ENCODE results near the gene PPP1R13B. TPM values are rescaled to one million over a fixed set of nuclear protein-coding genes. Genes with fewer than 3 reads are reported as not detected.

Gene PPP1R13B
- total RNA-seq, 3 donors from 2014 or later = 6.4 to 21.8 (median 18.4) TPM

DNA sequence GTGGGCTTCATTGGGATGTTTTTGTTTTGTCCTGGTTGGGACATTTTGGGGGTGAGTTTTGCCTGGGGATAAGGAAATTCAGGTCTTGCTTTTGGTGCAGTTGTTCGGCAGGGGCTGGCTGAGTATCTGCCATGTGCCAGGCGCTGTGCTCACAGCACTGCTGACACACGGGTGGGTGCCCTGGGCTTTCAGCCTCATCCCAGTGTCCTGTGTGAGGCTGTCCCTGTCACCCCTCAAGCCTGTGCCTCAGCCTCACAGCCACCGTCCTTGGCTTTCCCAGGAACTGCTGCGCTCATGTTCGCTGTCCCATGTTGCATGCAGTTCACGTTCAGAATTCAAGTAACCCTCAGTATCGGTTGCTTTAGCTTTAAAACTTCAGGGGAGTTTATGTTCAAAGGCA, 157.0 kb downstream of the PPP1R13B start:
- no peaks in the 10 kb centered on the region for H3K4me1 ChIP-seq
- no peak overlapping the region for H3K27ac ChIP-seq

DNA sequence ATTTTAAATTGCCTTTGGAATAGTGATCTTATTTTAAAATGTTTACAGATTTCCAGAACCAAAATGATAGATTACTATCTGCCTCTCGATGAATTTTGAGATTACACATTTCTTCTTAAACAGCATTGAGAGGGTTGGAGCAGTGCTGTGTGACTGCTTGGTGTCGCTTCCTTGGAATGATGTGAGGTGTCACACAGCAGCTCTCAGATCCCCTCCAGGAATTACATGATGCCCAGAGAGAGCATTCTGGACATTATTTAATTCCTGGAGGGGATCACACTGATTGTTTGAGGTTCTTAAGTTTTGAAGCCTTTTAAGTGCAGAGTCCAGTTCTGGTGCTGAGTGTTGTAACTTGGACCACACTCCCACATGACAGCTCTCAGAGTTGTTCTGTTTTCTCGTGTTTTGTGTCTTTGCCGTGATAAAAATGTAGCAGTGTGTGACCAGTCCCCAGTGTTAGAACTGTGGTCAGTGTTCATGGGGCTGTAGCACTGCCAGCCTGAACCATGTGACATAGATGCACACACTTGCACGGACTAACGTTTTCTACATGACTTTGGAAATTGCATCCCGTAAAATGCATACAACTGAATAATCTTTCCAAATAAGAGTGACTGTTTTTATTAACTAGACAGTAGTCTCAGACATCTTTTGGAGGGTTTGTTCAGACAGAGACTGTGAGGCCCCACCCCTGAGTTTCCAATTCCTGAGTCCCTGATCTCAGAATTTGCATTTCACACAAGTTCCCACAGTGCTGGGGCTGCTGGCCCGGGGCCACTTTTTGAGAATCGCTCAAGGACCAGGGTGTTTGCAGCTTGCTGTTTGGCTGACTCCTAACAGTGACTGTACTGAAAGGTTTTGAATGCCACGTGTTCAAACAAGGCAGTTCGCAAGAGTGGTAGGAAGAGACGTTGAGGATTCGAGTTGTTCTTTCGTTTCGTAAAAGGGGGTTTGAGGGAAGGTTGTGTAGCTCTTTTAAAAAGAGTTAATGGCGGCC, 158.2 kb downstream of the PPP1R13B start:
- no peak for DNase-seq (ENCODE audit: low spot score in 2 of 2)
- H3K4me1 ChIP-seq = no peaks in the 10 kb centered on the region
- H3K27me3 ChIP-seq = no peaks in the 10 kb centered on the region
- H3K36me3 ChIP-seq = no peaks in the 10 kb centered on the region
- no peaks in the 10 kb centered on the region for H3K9me3 ChIP-seq
- TF ChIP-seq POLR2A (IDR thresholded peaks at IDR 0.05) (no peak), POLR2AphosphoS5 (IDR thresholded peaks at IDR 0.05) (no peak)
- TF ChIP-seq, protein P1, sequence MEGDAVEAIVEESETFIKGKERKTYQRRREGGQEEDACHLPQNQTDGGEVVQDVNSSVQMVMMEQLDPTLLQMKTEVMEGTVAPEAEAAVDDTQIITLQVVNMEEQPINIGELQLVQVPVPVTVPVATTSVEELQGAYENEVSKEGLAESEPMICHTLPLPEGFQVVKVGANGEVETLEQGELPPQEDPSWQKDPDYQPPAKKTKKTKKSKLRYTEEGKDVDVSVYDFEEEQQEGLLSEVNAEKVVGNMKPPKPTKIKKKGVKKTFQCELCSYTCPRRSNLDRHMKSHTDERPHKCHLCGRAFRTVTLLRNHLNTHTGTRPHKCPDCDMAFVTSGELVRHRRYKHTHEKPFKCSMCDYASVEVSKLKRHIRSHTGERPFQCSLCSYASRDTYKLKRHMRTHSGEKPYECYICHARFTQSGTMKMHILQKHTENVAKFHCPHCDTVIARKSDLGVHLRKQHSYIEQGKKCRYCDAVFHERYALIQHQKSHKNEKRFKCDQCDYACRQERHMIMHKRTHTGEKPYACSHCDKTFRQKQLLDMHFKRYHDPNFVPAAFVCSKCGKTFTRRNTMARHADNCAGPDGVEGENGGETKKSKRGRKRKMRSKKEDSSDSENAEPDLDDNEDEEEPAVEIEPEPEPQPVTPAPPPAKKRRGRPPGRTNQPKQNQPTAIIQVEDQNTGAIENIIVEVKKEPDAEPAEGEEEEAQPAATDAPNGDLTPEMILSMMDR (IDR thresholded peaks at IDR 0.05) = no peak
- intact Hi-C loops (cut with DNase I; ENCODE audit: low total_unique reads) = no loop called here
- H3K4me3 ChIP-seq = no peak overlapping the region
- no peak overlapping the region for H3K27ac ChIP-seq

More for the DNA sequence above, 157.0 kb downstream of the PPP1R13B start:
- TF ChIP-seq, protein P1 (IDR thresholded peaks at IDR 0.05) = no peak
- TF ChIP-seq POLR2A (IDR thresholded peaks at IDR 0.05) = no peak
- no peak for TF ChIP-seq POLR2AphosphoS5 (IDR thresholded peaks at IDR 0.05)
- Histone ChIP-seq H3K27me3 (no peaks in the 10 kb centered on the region), H3K9me3 (no peaks in the 10 kb centered on the region), H3K36me3 (no peaks in the 10 kb centered on the region), H3K4me3 (no peak overlapping the region)
- intact Hi-C loops (cut with DNase I; ENCODE audit: low total_unique reads) = no loop called here
- no peak for DNase-seq (ENCODE audit: low spot score in 2 of 2)

DNA sequence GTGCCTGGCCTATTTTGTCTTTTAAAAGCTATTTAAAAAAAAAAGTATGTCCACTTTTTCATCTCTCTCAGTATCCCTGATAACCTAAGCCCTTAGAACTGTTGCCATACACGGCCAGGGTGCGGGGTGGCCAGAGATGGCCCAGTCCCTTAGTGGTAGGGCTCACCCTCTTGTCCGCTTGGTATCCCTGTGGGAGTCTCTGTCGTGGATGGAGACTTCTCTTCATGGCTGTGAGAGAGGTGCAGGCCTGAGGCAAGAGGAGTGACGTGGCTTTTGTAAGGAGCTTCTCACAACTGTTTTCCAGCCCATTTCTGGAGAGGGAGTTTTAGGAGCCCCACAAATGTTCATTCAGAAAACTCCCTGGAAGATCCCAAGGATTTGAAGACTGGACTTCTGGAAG, 158.9 kb downstream of the PPP1R13B start:
- H3K9me3 ChIP-seq = no peaks in the 10 kb centered on the region
- intact Hi-C loops (cut with DNase I; ENCODE audit: low total_unique reads) = no loop called here
- no peak overlapping the region for H3K27ac ChIP-seq
- DNase-seq (ENCODE audit: low spot score in 2 of 2) = no peak
- H3K27me3 ChIP-seq = no peaks in the 10 kb centered on the region
- H3K4me1 ChIP-seq = no peaks in the 10 kb centered on the region
- H3K36me3 ChIP-seq = no peaks in the 10 kb centered on the region
- TF ChIP-seq POLR2A (IDR thresholded peaks at IDR 0.05) (no peak), POLR2AphosphoS5 (IDR thresholded peaks at IDR 0.05) (no peak)
- no peak overlapping the region for H3K4me3 ChIP-seq

DNA sequence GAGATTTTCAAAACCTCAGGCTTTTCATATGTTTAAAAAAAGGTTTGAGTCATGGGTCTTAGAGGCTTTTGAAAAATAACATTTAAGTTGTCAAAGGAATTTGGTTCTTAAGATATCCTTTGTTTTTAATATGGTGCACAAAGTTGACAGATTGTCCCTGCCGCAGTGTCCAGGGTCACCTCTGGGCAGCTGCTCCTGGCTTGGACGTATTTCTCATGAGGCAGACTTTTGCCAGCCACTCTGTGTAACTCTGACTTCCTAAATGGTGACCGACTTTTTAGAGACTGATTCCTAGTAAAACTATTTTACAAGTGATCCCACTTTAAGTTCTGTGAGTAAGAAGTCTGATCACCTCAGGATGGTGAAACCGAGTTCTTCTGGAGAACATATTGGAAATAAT, 159.7 kb downstream of the PPP1R13B start:
- H3K9me3 ChIP-seq = no peaks in the 10 kb centered on the region
- no peak for TF ChIP-seq POLR2A (IDR thresholded peaks at IDR 0.05)
- no peak for TF ChIP-seq POLR2AphosphoS5 (IDR thresholded peaks at IDR 0.05)
- TF ChIP-seq, protein P1 (IDR thresholded peaks at IDR 0.05) = no peak
- intact Hi-C loops (cut with DNase I; ENCODE audit: low total_unique reads) = no loop called here
- no peak for DNase-seq (ENCODE audit: low spot score in 2 of 2)
- H3K4me3 ChIP-seq = no peak overlapping the region
- H3K27ac ChIP-seq = no peak overlapping the region
- H3K36me3 ChIP-seq = no peaks in the 10 kb centered on the region
- H3K27me3 ChIP-seq = no peaks in the 10 kb centered on the region
- H3K4me1 ChIP-seq = no peaks in the 10 kb centered on the region

- no peaks in the 10 kb centered on the region for H3K36me3 ChIP-seq
- no peak overlapping the region for H3K4me3 ChIP-seq
- peak overlapping the region; percentile 12 to 15 for H3K27ac ChIP-seq
- no peaks in the 10 kb centered on the region for H3K9me3 ChIP-seq
- no peaks in the 10 kb centered on the region for H3K4me1 ChIP-seq
- DNase-seq (ENCODE audit: low spot score in 2 of 2) = no peak
- H3K27me3 ChIP-seq = no peaks in the 10 kb centered on the region
- TF ChIP-seq, protein P1 (IDR thresholded peaks at IDR 0.05) = no peak
- no peak for TF ChIP-seq POLR2AphosphoS5 (IDR thresholded peaks at IDR 0.05)
- no peak for TF ChIP-seq POLR2A (IDR thresholded peaks at IDR 0.05)
- intact Hi-C loops (cut with DNase I; ENCODE audit: low total_unique reads) = no loop called here
Measured at GRCh38 chr14:103686831-103687485, 160.4 kb downstream of the PPP1R13B start.

All from breast epithelium (tissue), 4 donors.